ENCODE results near the gene ADAM19. TPM values are rescaled to one million over a fixed set of nuclear protein-coding genes. Genes with fewer than 3 reads are reported as not detected.

ADAM19 gene
- total RNA-seq, 4 donors from 2014 or later, result 6.4 to 15.2 (median 10.0) TPM

DNA sequence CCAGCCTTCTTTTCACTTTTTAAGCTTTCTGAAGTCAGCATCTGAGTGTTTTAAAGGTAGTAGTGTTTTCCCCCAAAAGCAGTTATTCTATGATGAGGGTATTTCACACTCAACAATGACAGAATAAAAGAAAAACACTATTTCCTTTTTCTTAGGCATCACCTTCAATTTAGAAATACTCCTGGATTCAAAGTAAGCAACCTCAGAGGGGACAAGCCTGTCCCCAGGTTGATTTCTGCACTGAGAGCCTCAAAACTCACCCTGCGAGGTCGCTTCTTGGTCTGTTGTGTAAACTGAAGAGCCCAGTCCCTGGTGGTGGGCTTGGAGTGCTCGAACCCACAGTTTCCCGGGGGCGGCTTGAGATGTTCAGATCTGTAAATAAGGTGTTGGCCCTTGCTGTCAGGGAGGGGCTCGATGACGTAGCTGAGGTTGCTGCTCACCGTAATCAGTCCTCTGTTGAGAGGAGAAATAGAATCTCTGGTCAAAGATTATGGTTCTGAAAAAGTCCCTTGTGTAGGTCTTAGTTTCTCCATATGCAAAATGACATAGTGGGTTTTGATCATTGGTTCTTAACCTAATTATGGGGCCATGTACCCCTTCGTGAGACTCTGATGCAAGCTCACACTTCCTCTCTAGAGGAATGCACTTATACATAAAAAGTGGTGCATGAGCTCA is 55.9 kb downstream of the ADAM19 start:
- TF ChIP-seq, protein P1, sequence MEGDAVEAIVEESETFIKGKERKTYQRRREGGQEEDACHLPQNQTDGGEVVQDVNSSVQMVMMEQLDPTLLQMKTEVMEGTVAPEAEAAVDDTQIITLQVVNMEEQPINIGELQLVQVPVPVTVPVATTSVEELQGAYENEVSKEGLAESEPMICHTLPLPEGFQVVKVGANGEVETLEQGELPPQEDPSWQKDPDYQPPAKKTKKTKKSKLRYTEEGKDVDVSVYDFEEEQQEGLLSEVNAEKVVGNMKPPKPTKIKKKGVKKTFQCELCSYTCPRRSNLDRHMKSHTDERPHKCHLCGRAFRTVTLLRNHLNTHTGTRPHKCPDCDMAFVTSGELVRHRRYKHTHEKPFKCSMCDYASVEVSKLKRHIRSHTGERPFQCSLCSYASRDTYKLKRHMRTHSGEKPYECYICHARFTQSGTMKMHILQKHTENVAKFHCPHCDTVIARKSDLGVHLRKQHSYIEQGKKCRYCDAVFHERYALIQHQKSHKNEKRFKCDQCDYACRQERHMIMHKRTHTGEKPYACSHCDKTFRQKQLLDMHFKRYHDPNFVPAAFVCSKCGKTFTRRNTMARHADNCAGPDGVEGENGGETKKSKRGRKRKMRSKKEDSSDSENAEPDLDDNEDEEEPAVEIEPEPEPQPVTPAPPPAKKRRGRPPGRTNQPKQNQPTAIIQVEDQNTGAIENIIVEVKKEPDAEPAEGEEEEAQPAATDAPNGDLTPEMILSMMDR (IDR thresholded peaks at IDR 0.05), result no peak
- no peak for TF ChIP-seq POLR2A (IDR thresholded peaks at IDR 0.05)
- Histone ChIP-seq H3K27me3 (no peaks in the 10 kb centered on the region), H3K9me3 (no peaks in the 10 kb centered on the region), H3K27ac (no peak overlapping the region), H3K4me1 (peaks cover 10 to 19% of the 10 kb centered on the region in 2 donors), H3K4me3 (replicated peaks in 1 of 3) (no peak overlapping the region), H3K36me3 (no peaks in the 10 kb centered on the region)
- intact Hi-C loops (cut with DNase I), result no loop called here
- DNase-seq, result no peak
- 94 to 96% methylated on average over 9 of the region's 9 CpGs for WGBS, 2 donors

GRCh38 chr5:157518963-157519362 is 56.6 kb downstream of the ADAM19 start:
- no peak for TF ChIP-seq POLR2A (IDR thresholded peaks at IDR 0.05)
- TF ChIP-seq, protein P1 (IDR thresholded peaks at IDR 0.05), result no peak
- Histone ChIP-seq H3K9me3 (no peaks in the 10 kb centered on the region), H3K36me3 (no peaks in the 10 kb centered on the region), H3K4me1 (peaks cover 10 to 19% of the 10 kb centered on the region in 2 donors), H3K4me3 (replicated peaks in 1 of 3) (no peak overlapping the region), H3K27me3 (no peaks in the 10 kb centered on the region), H3K27ac (no peak overlapping the region)
- 94 to 97% methylated on average over 6 of the region's 6 CpGs for WGBS, 2 donors
- intact Hi-C loops (cut with DNase I), result no loop called here
- no peak for DNase-seq

DNA sequence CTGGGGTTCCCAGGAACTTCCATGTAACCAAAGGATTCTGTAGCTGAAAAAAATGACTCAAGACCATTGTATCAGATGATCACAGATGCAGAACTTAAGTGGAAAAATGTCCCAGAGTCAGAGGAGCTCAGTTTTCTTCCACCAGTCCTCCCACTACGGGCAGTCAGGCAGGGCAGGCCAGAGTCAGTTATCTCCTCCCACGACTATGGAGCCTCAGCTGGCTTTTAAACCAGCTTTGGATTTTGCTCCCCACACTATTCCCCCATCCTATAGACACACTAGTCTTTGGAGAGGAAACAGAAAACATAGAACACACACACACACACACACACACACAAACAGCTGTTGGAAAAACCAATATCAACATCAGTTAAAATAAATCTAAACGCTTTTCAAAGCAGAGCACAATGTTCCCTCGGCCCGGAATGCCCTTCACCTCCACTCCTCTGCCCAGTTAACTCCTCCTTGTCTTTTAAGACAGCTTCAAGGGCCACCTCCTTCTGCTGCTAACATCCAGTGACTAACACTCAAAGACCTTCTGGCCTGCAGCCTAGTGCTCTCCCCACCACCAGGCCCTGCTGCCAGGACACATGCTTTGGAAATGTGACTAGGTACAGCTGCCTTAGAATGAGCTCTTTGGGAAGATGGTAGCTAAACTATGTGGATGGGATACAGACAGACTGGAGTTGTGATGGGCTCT is 58.8 kb downstream of the ADAM19 start:
- intact Hi-C loops (cut with DNase I), result no loop called here
- 17 to 24% methylated on average over 5 of the region's 5 CpGs for WGBS, 2 donors

GRCh38 chr5:157516006-157516405 is 59.6 kb downstream of the ADAM19 start:
- Histone ChIP-seq H3K4me3 (replicated peaks in 1 of 3) (no peak overlapping the region), H3K36me3 (no peaks in the 10 kb centered on the region), H3K9me3 (no peaks in the 10 kb centered on the region), H3K4me1 (peaks cover 24 to 36% of the 10 kb centered on the region in 2 donors), H3K27me3 (no peaks in the 10 kb centered on the region), H3K27ac (peak overlapping the region; percentile 66 to 88 (median 77))
- no peak for TF ChIP-seq POLR2A (IDR thresholded peaks at IDR 0.05)
- TF ChIP-seq, protein P1 (IDR thresholded peaks at IDR 0.05), result no peak
- 67 to 85% methylated on average over 3 of the region's 3 CpGs for WGBS, 2 donors
- no peak for DNase-seq
- intact Hi-C loops (cut with DNase I), result no loop called here

More for the DNA sequence above, 58.8 kb downstream of the ADAM19 start:
- Histone ChIP-seq H3K9me3 (no peaks in the 10 kb centered on the region), H3K27ac (peak overlapping the region; percentile 66 to 88 (median 77)), H3K36me3 (no peaks in the 10 kb centered on the region), H3K27me3 (no peaks in the 10 kb centered on the region), H3K4me3 (replicated peaks in 1 of 3) (no peak overlapping the region), H3K4me1 (peaks cover 16 to 28% of the 10 kb centered on the region in 2 donors)
- DNase-seq, result peak; percentile 89 to 92
- no peak for TF ChIP-seq POLR2A (IDR thresholded peaks at IDR 0.05)
- TF ChIP-seq, protein P1 (IDR thresholded peaks at IDR 0.05), result no peak

DNA sequence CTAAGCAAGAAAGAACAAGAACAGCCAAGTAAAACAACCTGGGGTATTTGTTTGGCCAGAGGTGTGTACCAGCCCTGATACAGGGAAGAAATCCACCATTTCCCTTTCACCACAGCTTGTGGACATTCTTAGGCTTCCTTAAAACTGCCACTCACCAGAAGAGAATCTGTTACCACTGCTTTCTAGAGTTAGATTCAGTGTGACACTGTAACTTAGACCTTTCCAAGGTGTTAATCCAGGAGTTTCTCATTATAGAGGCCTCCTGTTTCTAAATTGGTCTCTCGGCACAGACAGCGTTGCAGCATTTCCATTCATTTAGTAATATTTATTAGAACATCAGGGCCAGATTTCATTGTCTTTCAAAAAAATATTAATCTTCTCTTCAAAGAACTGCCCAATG is 60.6 kb downstream of the ADAM19 start:
- Histone ChIP-seq H3K4me3 (replicated peaks in 1 of 3) (no peak overlapping the region), H3K36me3 (no peaks in the 10 kb centered on the region), H3K27ac (no peak overlapping the region), H3K27me3 (no peaks in the 10 kb centered on the region), H3K9me3 (no peaks in the 10 kb centered on the region), H3K4me1 (peaks cover 26 to 40% of the 10 kb centered on the region in 2 donors)
- intact Hi-C loops (cut with DNase I), result no loop called here
- no peak for DNase-seq
- 97 to 99% methylated on average over 2 of the region's 2 CpGs for WGBS, 2 donors
- TF ChIP-seq POLR2A (IDR thresholded peaks at IDR 0.05), result no peak
- TF ChIP-seq, protein P1 (IDR thresholded peaks at IDR 0.05), result no peak
